Gastrocnemius medialis (tissue), 4 donors: ENCODE measurements around the gene SH2D1B. TPM values are rescaled to one million over a fixed set of nuclear protein-coding genes. Genes with fewer than 3 reads are reported as not detected.

Source experiments
- ATAC-seq, 2 donors: fragments of 150-250 bp; one replicate each; pipeline ENCODE4 v1.9.1; 2016
- DNase-seq, 2 donors: peaks; one replicate each; pipeline ENCODE4 v3.0.0-alpha.2; 2019
- H3K27ac ChIP-seq, 4 donors: fragments of 200-600 bp; sonication (generic); 1 replicate in 1 of 4; 2 replicates in 3 of 4; pipeline ENCODE4 v1.5.1; 2016 to 2018; ENCODE audit warnings: mild to moderate bottlenecking in 2 of 4, moderate library complexity in 1 of 4
- H3K27me3 ChIP-seq, 3 donors: fragments of 200-600 bp; sonication (generic) in 2 of 3; 1 replicate in 1 of 3; 2 replicates in 2 of 3; pipeline versions ENCODE4 v1.5.1 to v1.6.0; 2016 to 2019; ENCODE audit warnings: mild to moderate bottlenecking in 1 of 3, moderate library complexity in 1 of 3
- H3K36me3 ChIP-seq, 2 donors: fragments of 200-600 bp; sonication (generic) in 1 of 2; one replicate each; pipeline ENCODE4 v1.5.1; 2017 to 2018
- H3K4me1 ChIP-seq, 2 donors: fragments of 200-600 bp; sonication (generic) in 1 of 2; one replicate each; pipeline ENCODE4 v1.5.1; 2016 to 2017; ENCODE audit warnings: mild to moderate bottlenecking in 2 of 2
- H3K4me3 ChIP-seq, 4 donors: fragments of 200-600 bp; sonication (generic) in 3 of 4; 1 replicate in 1 of 4; 2 replicates in 3 of 4; pipeline ENCODE4 v1.5.1; 2016 to 2019; ENCODE audit warnings: mild to moderate bottlenecking in 2 of 4
- H3K9me3 ChIP-seq, 3 donors: fragments of 200-600 bp; sonication (generic) in 2 of 3; 1 replicate in 1 of 3; 2 replicates in 2 of 3; pipeline ENCODE4 v1.5.1; 2016 to 2019
- CTCF ChIP-seq, 5 experiments: fragments of 450-650 bp in 3 of 5; fragments of 200-600 bp in 2 of 5; sonication (generic) in 2 of 5; IDR thresholded peaks in 4 of 5; conservative IDR thresholded peaks in 1 of 5; 1 replicate in 4 of 5; 2 replicates in 1 of 5; pipeline ENCODE4 v1.5.1; 2016 to 2019; ENCODE audit warnings: antibody characterized with exemption in 5 of 5, mild to moderate bottlenecking in 3 of 5, moderate library complexity in 3 of 5
- POLR2A ChIP-seq, 2 donors: fragments of 450-650 bp; IDR thresholded peaks; one replicate each; pipeline ENCODE4 v1.6.1; 2017; ENCODE audit warnings: antibody characterized with exemption in 2 of 2, mild to moderate bottlenecking in 2 of 2, moderate library complexity in 2 of 2
- in situ Hi-C, 4 donors: fragments of 200-750 bp; cut with MboI; loops; one replicate each; pipeline versions ENCODE4 v1.15.0 to v1.8.0; 2017; ENCODE audit warnings: low sequenced_read_pairs in 4 of 4
- intact Hi-C: fragments of 100-400 bp; cut with DNase I; formaldehyde crosslinking; loops from one replicate; pipeline ENCODE4 v1.15.1; 2023; ENCODE audit warnings: low total_unique reads
- total RNA-seq, 4 donors: library from RNA; depleted of rRNA; stranded (reverse); fragments of >200 nt; gene quantifications; one replicate each; pipeline versions ENCODE4 v1.1.0 to v1.2.3, GENCODE V29; 2016

Gene SH2D1B
- total RNA-seq, 4 donors from 2014 or later = 2.1 to 34.2 (median 4.1) TPM

DNA sequence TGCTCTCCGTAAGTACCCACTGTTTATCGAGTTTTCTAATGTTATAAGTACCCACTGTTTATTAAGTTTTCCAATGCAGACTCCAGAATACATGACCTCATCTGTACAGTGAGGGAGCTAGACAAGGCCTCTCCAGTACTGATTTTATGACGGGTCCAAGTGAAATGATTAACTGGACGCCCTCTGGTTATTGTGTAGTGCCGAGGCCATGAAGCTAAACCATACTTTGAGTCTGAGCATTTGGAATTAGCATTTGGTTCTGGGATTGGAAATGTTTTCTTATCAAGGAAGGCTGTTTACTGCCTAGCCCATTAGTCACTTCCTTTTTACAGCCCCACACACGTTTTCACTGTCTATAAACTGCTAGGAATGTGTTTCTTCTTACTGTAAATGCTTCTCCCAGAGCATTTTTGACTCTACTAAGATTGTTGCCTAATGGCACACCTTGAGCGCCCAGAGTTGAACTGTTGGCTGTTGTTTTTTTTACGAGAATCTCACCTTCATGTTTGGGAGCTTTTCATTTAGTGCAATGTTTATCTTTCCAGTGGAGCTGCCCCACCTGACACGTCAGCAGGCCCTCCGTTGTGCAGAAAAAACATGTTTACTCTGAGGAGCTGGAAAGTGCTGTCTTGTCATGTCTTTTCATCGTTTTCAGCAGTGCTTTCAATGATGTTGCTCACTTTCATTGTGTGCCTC is 62.2 kb downstream of the SH2D1B start:
- Histone ChIP-seq H3K36me3 (no peaks in the 10 kb centered on the region), H3K27ac (no peak overlapping the region), H3K9me3 (no peaks in the 10 kb centered on the region), H3K4me1 (no peaks in the 10 kb centered on the region), H3K27me3 (no peaks in the 10 kb centered on the region), H3K4me3 (no peak overlapping the region)
- ATAC-seq (no peak), DNase-seq (no peak)
- intact Hi-C loops = no loop called here
- TF ChIP-seq CTCF (IDR thresholded peaks at IDR 0.05 in 4 of 5, conservative IDR thresholded peaks at IDR 0.05 in 1 of 5) = no peak
- no peak for TF ChIP-seq POLR2A (IDR thresholded peaks at IDR 0.05)
- in situ Hi-C loops = no loop called here

- Histone ChIP-seq H3K9me3 (no peaks in the 10 kb centered on the region), H3K36me3 (no peaks in the 10 kb centered on the region), H3K27ac (no peak overlapping the region), H3K4me3 (no peak overlapping the region), H3K27me3 (no peaks in the 10 kb centered on the region), H3K4me1 (no peaks in the 10 kb centered on the region)
- ATAC-seq = no peak
- intact Hi-C loops (no loop called here), in situ Hi-C loops (no loop called here)
- TF ChIP-seq POLR2A (IDR thresholded peaks at IDR 0.05) (no peak), CTCF (IDR thresholded peaks at IDR 0.05 in 4 of 5, conservative IDR thresholded peaks at IDR 0.05 in 1 of 5) (no peak)
- no peak for DNase-seq
Measured at GRCh38 chr1:162347281-162347680, 64.7 kb downstream of the SH2D1B start.

Other genes with a start within 250 kb of the SH2D1B start
- gene SPATA46, start 35.3 kb downstream of the SH2D1B start, total RNA-seq = 1 to 10 TPM in 1 of 4 donors, not detected in 3; 1.7 TPM
- gene C1orf226, start 30.4 kb downstream of the SH2D1B start, total RNA-seq = under 1 TPM; 0.36 to 0.95 (median 0.60) TPM
- gene UHMK1, start 85.7 kb upstream of the SH2D1B start, total RNA-seq = 10 to 100 TPM; 60.2 to 91.0 (median 79.7) TPM
- 10 to 100 TPM; 29.2 to 57.3 (median 43.2) TPM for gene UAP1, start 149.6 kb upstream of the SH2D1B start, total RNA-seq
- gene DDR2, start 220.3 kb upstream of the SH2D1B start, total RNA-seq = 10 to 100 TPM in 2 of 4 donors, 1 to 10 TPM in 2; 9.8 to 15.4 (median 10.6) TPM